Omental fat pad (tissue), 4 donors: ENCODE measurements around the gene MPL. TPM values are rescaled to one million over a fixed set of nuclear protein-coding genes. Genes with fewer than 3 reads are reported as not detected.

ENCODE experiments used
- ATAC-seq: fragments of 150-250 bp; one replicate; pipeline ENCODE4 v1.9.1; 2016; ENCODE audit warnings: mild to moderate bottlenecking, moderate library complexity; ENCODE audit not compliant: low FRiP score
- DNase-seq: peaks from one replicate; pipeline ENCODE4 v3.0.0-alpha.2; 2019; ENCODE audit warnings: low spot score
- CTCF ChIP-seq, 3 donors: fragments of 450-650 bp; IDR thresholded peaks; one replicate each; pipeline ENCODE4 v1.5.1; 2016 to 2017; ENCODE audit warnings: antibody characterized with exemption in 3 of 3, mild to moderate bottlenecking in 3 of 3, moderate library complexity in 2 of 3
- total RNA-seq, 4 donors: library from RNA; depleted of rRNA; stranded (reverse); fragments of >200 nt; gene quantifications; one replicate each; pipeline ENCODE4 v1.1.0, GENCODE V29; 2016

Gene MPL
- total RNA-seq: under 1 TPM in 2 of 4 donors, not detected in 2; 0.36 to 0.44 TPM

GRCh38 chr1:43337588-43337987, at the start of gene MPL:
TSS of gene MPL (plus strand) at chr1:43337818. CDS start at chr1:43337849, 31 bp downstream.
- TF ChIP-seq CTCF (IDR thresholded peaks at IDR 0.05): no peak
- DNase-seq (no peak), ATAC-seq (no peak)

- DNase-seq (no peak), ATAC-seq (no peak)
- no peak for TF ChIP-seq CTCF (IDR thresholded peaks at IDR 0.05)
Observed at GRCh38 chr1:43288058-43288784, 49.4 kb upstream of the MPL start.

- DNase-seq: no peak
- no peak for TF ChIP-seq CTCF (IDR thresholded peaks at IDR 0.05)
- no peak for ATAC-seq
Observed at GRCh38 chr1:43288785-43289706, 48.6 kb upstream of the MPL start.

GRCh38 chr1:43292216-43292615, 45.4 kb upstream of the MPL start:
- no peak for ATAC-seq
- TF ChIP-seq CTCF (IDR thresholded peaks at IDR 0.05): no peak

GRCh38 chr1:43292679-43293078, 44.9 kb upstream of the MPL start:
- no peak for DNase-seq
- no peak for TF ChIP-seq CTCF (IDR thresholded peaks at IDR 0.05)
- no peak for ATAC-seq

More at GRCh38 chr1:43292216-43292615, 45.4 kb upstream of the MPL start:
- DNase-seq: no peak

DNA sequence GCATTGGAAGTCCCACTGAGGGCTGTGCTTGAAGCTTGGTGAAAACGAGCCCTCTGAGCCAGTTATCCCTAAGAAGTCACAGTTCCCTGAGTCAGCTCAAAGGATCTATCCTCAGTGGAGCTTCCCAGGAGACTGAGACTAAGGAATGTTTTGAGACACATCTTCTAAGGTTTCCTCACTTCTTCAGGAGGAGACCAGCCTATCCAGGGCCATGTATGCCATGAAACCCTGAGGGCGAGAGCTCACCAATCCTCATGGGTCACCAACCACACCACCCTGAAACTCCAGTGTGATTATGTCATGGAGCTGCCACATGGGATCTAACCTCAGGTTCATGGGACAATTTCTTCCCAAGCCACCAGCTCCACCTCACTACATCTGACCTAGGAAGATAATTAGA, 44.4 kb upstream of the MPL start:
- ATAC-seq (no peak), DNase-seq (no peak)
- TF ChIP-seq CTCF (IDR thresholded peaks at IDR 0.05): no peak
